ENCODE measurements around the gene SLC25A48.

The SLC25A48 gene

DNA sequence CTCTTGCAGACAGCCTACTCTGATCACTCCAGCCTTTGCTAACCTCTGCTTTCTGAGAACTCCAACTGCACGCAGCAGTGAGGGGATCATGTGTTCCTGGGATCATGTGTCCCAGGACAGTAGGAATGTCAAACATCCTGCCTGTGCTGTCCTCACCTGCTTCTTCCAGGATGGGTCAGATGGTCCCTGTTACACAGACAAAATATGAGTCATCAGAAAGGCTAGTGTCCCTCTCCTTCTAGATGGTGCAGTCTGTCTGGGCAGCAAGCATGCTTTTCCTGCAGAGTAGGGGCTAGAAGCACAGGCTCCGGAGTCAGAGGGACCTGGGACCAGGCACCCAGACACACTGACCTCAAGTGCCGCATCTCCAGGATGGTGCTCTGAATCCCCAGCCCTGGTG is 20.1 kb upstream of the SLC25A48 start:
- peaks cover 25% of the 10 kb centered on the region for H3K27me3 ChIP-seq (ENCODE audit: insufficient read depth, low read depth, severe bottlenecking)
- TF ChIP-seq, protein P1, sequence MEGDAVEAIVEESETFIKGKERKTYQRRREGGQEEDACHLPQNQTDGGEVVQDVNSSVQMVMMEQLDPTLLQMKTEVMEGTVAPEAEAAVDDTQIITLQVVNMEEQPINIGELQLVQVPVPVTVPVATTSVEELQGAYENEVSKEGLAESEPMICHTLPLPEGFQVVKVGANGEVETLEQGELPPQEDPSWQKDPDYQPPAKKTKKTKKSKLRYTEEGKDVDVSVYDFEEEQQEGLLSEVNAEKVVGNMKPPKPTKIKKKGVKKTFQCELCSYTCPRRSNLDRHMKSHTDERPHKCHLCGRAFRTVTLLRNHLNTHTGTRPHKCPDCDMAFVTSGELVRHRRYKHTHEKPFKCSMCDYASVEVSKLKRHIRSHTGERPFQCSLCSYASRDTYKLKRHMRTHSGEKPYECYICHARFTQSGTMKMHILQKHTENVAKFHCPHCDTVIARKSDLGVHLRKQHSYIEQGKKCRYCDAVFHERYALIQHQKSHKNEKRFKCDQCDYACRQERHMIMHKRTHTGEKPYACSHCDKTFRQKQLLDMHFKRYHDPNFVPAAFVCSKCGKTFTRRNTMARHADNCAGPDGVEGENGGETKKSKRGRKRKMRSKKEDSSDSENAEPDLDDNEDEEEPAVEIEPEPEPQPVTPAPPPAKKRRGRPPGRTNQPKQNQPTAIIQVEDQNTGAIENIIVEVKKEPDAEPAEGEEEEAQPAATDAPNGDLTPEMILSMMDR (IDR thresholded peaks at IDR 0.05; ENCODE audit: low read depth, low read length) = no peak
- H3K4me3 ChIP-seq (ENCODE audit: low read depth, low read length) = no peak overlapping the region
- no peak for DNase-seq
- no peaks in the 10 kb centered on the region for H3K36me3 ChIP-seq
- H3K27ac ChIP-seq = no peak overlapping the region
- H3K9me3 ChIP-seq (ENCODE audit: severe bottlenecking) = no peaks in the 10 kb centered on the region

DNA sequence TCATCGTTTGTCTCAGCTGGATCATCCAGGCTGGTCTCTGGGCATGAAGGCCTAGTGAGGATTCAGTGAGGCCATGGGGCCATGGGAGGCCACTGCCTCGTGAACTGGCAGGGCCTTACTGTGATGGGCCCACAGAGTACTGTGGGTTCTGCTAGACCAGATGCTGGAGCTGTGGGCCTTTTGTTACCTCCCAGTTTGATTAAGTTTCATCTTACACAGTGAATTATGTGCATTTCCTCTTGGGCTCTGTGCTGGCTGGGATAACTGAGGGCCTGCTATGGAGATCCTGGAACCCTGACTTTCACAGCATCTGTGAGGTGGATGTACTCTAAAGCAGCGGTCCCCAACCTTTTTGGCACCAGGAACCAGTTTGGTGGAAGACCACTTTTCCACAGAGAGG is 19.7 kb upstream of the SLC25A48 start:
- no peak for DNase-seq
- TF ChIP-seq, protein P1 (IDR thresholded peaks at IDR 0.05; ENCODE audit: low read depth, low read length) = no peak
- Histone ChIP-seq H3K27ac (no peak overlapping the region), H3K36me3 (no peaks in the 10 kb centered on the region), H3K4me3 (ENCODE audit: low read depth, low read length) (no peak overlapping the region), H3K27me3 (ENCODE audit: insufficient read depth, low read depth, severe bottlenecking) (peaks cover 25% of the 10 kb centered on the region), H3K9me3 (ENCODE audit: severe bottlenecking) (no peaks in the 10 kb centered on the region)

DNA sequence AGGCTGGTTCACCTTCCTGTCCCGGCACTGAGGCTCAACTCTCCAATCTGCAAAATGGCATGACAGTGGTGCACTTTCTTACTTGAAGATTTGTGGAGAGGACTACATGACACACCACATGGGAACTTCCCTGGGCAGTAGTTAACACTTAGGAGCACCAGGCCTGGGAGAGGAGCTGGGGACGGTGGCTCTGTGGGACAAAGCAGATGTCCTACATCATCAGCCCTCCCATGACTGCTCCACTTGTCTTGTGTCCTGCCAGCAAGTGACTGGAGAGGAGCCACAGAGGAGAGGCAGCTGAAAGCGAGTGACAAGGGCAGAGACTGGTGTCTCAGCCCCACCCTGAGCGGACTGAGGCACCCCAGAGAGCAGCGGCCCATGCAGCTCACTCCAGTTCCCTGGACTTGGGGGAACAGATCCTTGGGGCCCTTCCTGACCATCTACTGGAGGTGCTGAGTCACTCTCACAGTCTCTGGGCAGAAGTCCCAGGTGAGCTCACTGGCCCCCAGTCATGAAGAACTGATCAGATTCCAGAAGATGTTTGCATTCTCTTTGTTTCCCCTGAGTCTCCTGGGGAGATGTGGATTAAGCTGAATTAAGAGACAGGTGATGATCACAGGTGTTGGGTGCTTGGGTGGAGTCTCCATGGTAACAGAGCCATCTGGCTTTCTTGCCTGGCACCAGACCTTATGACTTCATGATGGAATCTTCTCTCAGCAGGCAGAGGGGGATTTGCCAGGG is 13.2 kb upstream of the SLC25A48 start:
- Histone ChIP-seq H3K9me3 (ENCODE audit: severe bottlenecking) (no peaks in the 10 kb centered on the region), H3K4me3 (ENCODE audit: low read depth, low read length) (no peak overlapping the region), H3K27me3 (ENCODE audit: insufficient read depth, low read depth, severe bottlenecking) (peaks cover 13% of the 10 kb centered on the region), H3K36me3 (no peaks in the 10 kb centered on the region), H3K27ac (no peak overlapping the region)
- DNase-seq = no peak
- TF ChIP-seq, protein P1 (IDR thresholded peaks at IDR 0.05; ENCODE audit: low read depth, low read length) = no peak

DNA sequence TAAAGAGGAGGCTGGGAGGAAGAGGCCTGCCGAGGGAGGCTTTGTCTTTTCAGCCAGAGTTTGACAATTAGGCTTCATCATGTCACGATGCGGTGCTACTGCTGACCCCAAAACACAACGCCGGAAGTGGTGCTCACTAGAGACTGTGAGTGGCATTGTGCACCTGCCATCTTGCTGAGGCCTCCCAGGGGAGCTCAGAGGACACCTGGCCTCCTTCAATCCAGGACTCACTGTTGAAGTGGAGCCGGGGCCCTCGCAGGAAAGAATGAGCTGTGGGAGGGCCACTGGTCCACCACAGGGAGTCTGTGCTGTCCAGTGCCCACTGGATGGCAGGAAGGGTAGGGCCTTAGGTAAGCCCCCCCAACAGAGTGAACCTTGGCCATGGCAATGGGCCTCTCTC is 12.7 kb upstream of the SLC25A48 start:
- no peaks in the 10 kb centered on the region for H3K9me3 ChIP-seq (ENCODE audit: severe bottlenecking)
- no peak for DNase-seq
- no peak overlapping the region for H3K27ac ChIP-seq
- no peaks in the 10 kb centered on the region for H3K36me3 ChIP-seq
- H3K27me3 ChIP-seq (ENCODE audit: insufficient read depth, low read depth, severe bottlenecking) = peaks cover 15% of the 10 kb centered on the region
- TF ChIP-seq, protein P1 (IDR thresholded peaks at IDR 0.05; ENCODE audit: low read depth, low read length) = no peak
- no peak overlapping the region for H3K4me3 ChIP-seq (ENCODE audit: low read depth, low read length)

DNA sequence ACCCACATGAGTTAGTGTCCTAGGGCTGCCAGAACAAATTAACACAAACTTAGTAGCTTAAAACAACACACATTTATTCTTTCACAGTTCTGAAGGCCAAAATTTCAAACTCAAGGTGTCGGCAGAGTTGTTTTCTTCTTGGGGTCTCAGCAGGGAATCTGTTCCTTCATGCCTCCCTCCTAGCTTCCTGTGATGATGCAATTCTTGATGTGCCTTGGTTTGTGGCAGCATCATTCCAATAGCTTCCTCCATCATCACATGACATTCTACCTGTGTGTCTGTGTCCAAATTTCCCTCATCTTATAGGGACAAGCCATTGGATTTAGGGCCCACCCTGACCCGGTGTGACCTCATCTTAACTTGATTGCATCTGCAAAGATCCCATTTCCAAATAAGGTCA is 12.2 kb upstream of the SLC25A48 start:
- Histone ChIP-seq H3K4me3 (ENCODE audit: low read depth, low read length) (no peak overlapping the region), H3K9me3 (ENCODE audit: severe bottlenecking) (no peaks in the 10 kb centered on the region), H3K27me3 (ENCODE audit: insufficient read depth, low read depth, severe bottlenecking) (peaks cover 16% of the 10 kb centered on the region), H3K36me3 (no peaks in the 10 kb centered on the region), H3K27ac (no peak overlapping the region)
- no peak for DNase-seq
- TF ChIP-seq, protein P1 (IDR thresholded peaks at IDR 0.05; ENCODE audit: low read depth, low read length) = no peak

DNA sequence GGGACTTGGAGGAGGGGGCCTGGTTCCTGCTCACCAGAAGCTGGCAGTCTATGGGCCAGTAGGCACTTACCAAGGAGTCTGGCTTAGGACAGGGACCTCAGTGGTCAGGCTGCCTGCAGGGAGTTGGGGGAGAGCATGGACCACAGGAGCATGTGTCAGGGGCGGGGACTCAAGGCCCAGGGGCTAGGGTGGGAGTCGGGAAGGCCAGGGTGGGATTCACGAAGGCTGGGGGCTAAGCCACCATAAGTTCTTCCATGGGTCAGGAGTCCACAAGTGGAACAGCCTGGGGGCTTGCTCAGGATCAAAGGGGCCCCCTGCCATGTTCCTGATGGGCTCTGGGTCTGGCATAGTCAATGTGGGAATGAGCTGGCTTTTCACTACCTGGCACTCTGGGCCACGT is 11.5 kb upstream of the SLC25A48 start:
- Histone ChIP-seq H3K27ac (no peak overlapping the region), H3K36me3 (no peaks in the 10 kb centered on the region), H3K27me3 (ENCODE audit: insufficient read depth, low read depth, severe bottlenecking) (peaks cover 18% of the 10 kb centered on the region), H3K4me3 (ENCODE audit: low read depth, low read length) (no peak overlapping the region), H3K9me3 (ENCODE audit: severe bottlenecking) (no peaks in the 10 kb centered on the region)
- TF ChIP-seq, protein P1 (IDR thresholded peaks at IDR 0.05; ENCODE audit: low read depth, low read length) = no peak
- no peak for DNase-seq
